A549 (cell line): ENCODE data around the gene SMG6. TPM values are rescaled to one million over a fixed set of nuclear protein-coding genes. Genes with fewer than 3 reads are reported as not detected.

Source experiments
- ATAC-seq, 2 experiments: fragments of 200-7000 bp in 1 of 2; fragments of >200 bp in 1 of 2; cut with Nextera tagmentation in 1 of 2; cut with Tn5 transposase in 1 of 2; 3 replicates each; pipeline versions ENCODE4 v1.8.0 to v1.9.1; 2018 to 2020; ENCODE audit warnings: mild to moderate bottlenecking in 1 of 2, moderate library complexity in 1 of 2
- CTCF ChIA-PET: fragments of 300-600 bp; sonication (Branson Sonifier 250); formaldehyde crosslinking; extraction: SDS; loops from one replicate; lab custom pipeline; 2021; ENCODE audit warnings: antibody characterized with exemption, inconsistent platforms; lab: Yijun Ruan, JAX
- POLR2A ChIA-PET: fragments of 350-600 bp; formaldehyde crosslinking; extraction: SDS; loops from one replicate; lab custom pipeline; 2021; ENCODE audit warnings: antibody characterized with exemption, inconsistent platforms; lab: Yijun Ruan, JAX
- DNase-seq, 2 experiments: peaks; one replicate each; pipeline versions ENCODE4 v3.0.0 to v3.0.0-alpha.2; 2011 to 2016; ENCODE audit warnings: low read depth in 1 of 2, low spot score in 1 of 2
- FAIRE-seq: peaks from 2 replicates; lab custom pipeline; 2011; peaks lifted over from hg19 to GRCh38; lab: Jason Lieb, UNC
- H3K27ac ChIP-seq, 2 experiments: fragments of >200 bp; sonication (Bioruptor Twin); formaldehyde crosslinking; 3 replicates each; pipeline ENCODE4 v1.5.1; 2016 to 2017
- H3K4me1 ChIP-seq: fragments of >200 bp; sonication (Bioruptor Twin); formaldehyde crosslinking; 3 replicates; pipeline ENCODE4 v1.6.1; 2016
- H3K4me2 ChIP-seq: fragments of >200 bp; sonication (Bioruptor Twin); formaldehyde crosslinking; 3 replicates; pipeline ENCODE4 v1.6.1; 2016
- H3K4me3 ChIP-seq: fragments of >200 bp; sonication (Bioruptor Twin); formaldehyde crosslinking; 3 replicates; pipeline ENCODE4 v1.5.1; 2016
- H3K9me3 ChIP-seq: fragments of >200 bp; sonication (Bioruptor Twin); formaldehyde crosslinking; 3 replicates; pipeline ENCODE4 v1.6.1; 2016
- CEBPB ChIP-seq, 2 experiments: fragments of >200 bp in 1 of 2; sonication (Bioruptor Twin) in 1 of 2; formaldehyde crosslinking in 1 of 2; IDR thresholded peaks; 2 replicates each; pipeline ENCODE4 v1.6.1; 2012 to 2016
- CHD2 ChIP-seq: fragments of 150-350 bp; IDR thresholded peaks from 2 replicates; pipeline ENCODE4 v1.6.1; 2014; ENCODE audit warnings: low read length; ENCODE audit not compliant: partially characterized antibody
- EP300 ChIP-seq, 2 experiments: fragments of >200 bp; sonication (Bioruptor Twin); formaldehyde crosslinking; IDR thresholded peaks; 2 replicates in 1 of 2; 3 replicates in 1 of 2; pipeline ENCODE4 v1.6.1; 2016 to 2017
- FOXS1 ChIP-seq: fragments of 250-450 bp; sonication (Bioruptor Pico); IDR thresholded peaks from 2 replicates; pipeline ENCODE4 v1.5.0; 2020; ENCODE audit warnings: mild to moderate bottlenecking, moderate library complexity
- HEYL ChIP-seq: fragments of 250-450 bp; sonication (Bioruptor Pico); IDR thresholded peaks from 2 replicates; pipeline ENCODE4 v1.8.0; 2021; ENCODE audit warnings: mild to moderate bottlenecking, moderate library complexity
- HOXA7 ChIP-seq: fragments of 250-450 bp; sonication (Bioruptor Pico); IDR thresholded peaks from 2 replicates; pipeline ENCODE4 v1.5.0; 2020; ENCODE audit warnings: mild to moderate bottlenecking, moderate library complexity
- HOXB13 ChIP-seq: fragments of 250-450 bp; sonication (Bioruptor Pico); IDR thresholded peaks from 2 replicates; pipeline ENCODE4 v1.5.0; 2020; ENCODE audit warnings: low read depth, mild to moderate bottlenecking, moderate library complexity
- HOXB5 ChIP-seq: fragments of 250-450 bp; sonication (Bioruptor Pico); IDR thresholded peaks from 2 replicates; pipeline ENCODE4 v1.5.0; 2020; ENCODE audit warnings: mild to moderate bottlenecking, moderate library complexity
- JUN ChIP-seq, 2 experiments: fragments of >200 bp; sonication (Bioruptor Twin); formaldehyde crosslinking; IDR thresholded peaks; 2 replicates in 1 of 2; 3 replicates in 1 of 2; pipeline ENCODE4 v1.6.1; 2016 to 2017
- KDM1A ChIP-seq: fragments of 200-600 bp; sonication (generic); IDR thresholded peaks from 2 replicates; pipeline ENCODE4 v1.6.1; 2016; ENCODE audit warnings: low read depth, mild to moderate bottlenecking
- MAFK ChIP-seq: fragments of 450-650 bp; IDR thresholded peaks from 2 replicates; pipeline ENCODE4 v1.6.1; 2014; ENCODE audit not compliant: partially characterized antibody
- MYC ChIP-seq: IDR thresholded peaks from 2 replicates; pipeline ENCODE4 v1.6.1; 2012; ENCODE audit warnings: mild to moderate bottlenecking, inconsistent platforms, low read length, improper control_type of control experiment, borderline replicate concordance
- NPAS2 ChIP-seq: fragments of 250-450 bp; sonication (Bioruptor Pico); IDR thresholded peaks from 2 replicates; pipeline ENCODE4 v1.8.0; 2022; ENCODE audit warnings: mild to moderate bottlenecking, moderate library complexity, borderline replicate concordance
- POLR2A ChIP-seq: IDR thresholded peaks from 2 replicates; pipeline ENCODE4 v1.6.1; 2012; ENCODE audit warnings: mild to moderate bottlenecking, low read length
- RARB ChIP-seq: fragments of 250-450 bp; sonication (Bioruptor Pico); IDR thresholded peaks from 2 replicates; pipeline ENCODE4 v1.8.0; 2021; ENCODE audit warnings: mild to moderate bottlenecking, moderate library complexity
- RFX5 ChIP-seq: fragments of 450-650 bp; IDR thresholded peaks from 2 replicates; pipeline ENCODE4 v1.7.1; 2014; ENCODE audit warnings: antibody characterized with exemption, mild to moderate bottlenecking, moderate library complexity
- TFCP2L1 ChIP-seq: fragments of 250-450 bp; sonication (Bioruptor Pico); IDR thresholded peaks from 2 replicates; pipeline ENCODE4 v1.5.0; 2021; ENCODE audit warnings: mild to moderate bottlenecking
- TP53 ChIP-seq: fragments of 250-450 bp; sonication (Bioruptor Pico); IDR thresholded peaks from 2 replicates; pipeline ENCODE4 v1.5.0; 2021; ENCODE audit warnings: mild to moderate bottlenecking, moderate library complexity
- ZC3H11A ChIP-seq: fragments of 450-650 bp; IDR thresholded peaks from 2 replicates; pipeline ENCODE4 v1.6.1; 2014; ENCODE audit warnings: antibody characterized with exemption, mild to moderate bottlenecking
- WGBS: methylation state at CpG from one replicate; pipeline ENCODE4 v1.1.6; 2017; ENCODE audit errors: missing lambda C conversion rate; 5-methylcytosine and 5-hydroxymethylcytosine counted together
- polyA plus RNA-seq, 4 experiments: library from polyadenylated mRNA; depleted of rRNA in 3 of 4; stranded (reverse); fragments of >200 nt; fragmentation: RNase III in 1 of 4; extraction: RNeasy Plus Mini Kit Qiagen cat#74134 plus additional on column Dnase treatment in 1 of 4; gene quantifications; 2 replicates in 3 of 4; 3 replicates in 1 of 4; pipeline ENCODE4 v1.2.3, GENCODE V29; 2011 to 2017
- TF ChIP-seq, protein P1 (sequence below): fragments of 250-450 bp; sonication (Bioruptor Pico); IDR thresholded peaks from 2 replicates; pipeline ENCODE4 v1.5.0; 2020; ENCODE audit warnings: low read depth, mild to moderate bottlenecking, moderate library complexity
- TF ChIP-seq, protein P2 (sequence below): IDR thresholded peaks from 2 replicates; pipeline ENCODE4 v1.6.1; 2012; ENCODE audit warnings: low read depth, borderline replicate concordance
- TF ChIP-seq, protein P3 (sequence below): fragments of 450-650 bp; IDR thresholded peaks from 2 replicates; pipeline ENCODE4 v1.6.1; 2014; ENCODE audit warnings: antibody characterized with exemption
- TF ChIP-seq, protein P4 (sequence below): fragments of >200 bp; sonication (Bioruptor Twin); formaldehyde crosslinking; IDR thresholded peaks from 3 replicates; pipeline ENCODE4 v1.6.1; 2016

The SMG6 gene
- polyA plus RNA-seq, 2 of the 4 experiments (the other 2 are of a cell fraction), result 4.7 to 17.0 TPM

DNA sequence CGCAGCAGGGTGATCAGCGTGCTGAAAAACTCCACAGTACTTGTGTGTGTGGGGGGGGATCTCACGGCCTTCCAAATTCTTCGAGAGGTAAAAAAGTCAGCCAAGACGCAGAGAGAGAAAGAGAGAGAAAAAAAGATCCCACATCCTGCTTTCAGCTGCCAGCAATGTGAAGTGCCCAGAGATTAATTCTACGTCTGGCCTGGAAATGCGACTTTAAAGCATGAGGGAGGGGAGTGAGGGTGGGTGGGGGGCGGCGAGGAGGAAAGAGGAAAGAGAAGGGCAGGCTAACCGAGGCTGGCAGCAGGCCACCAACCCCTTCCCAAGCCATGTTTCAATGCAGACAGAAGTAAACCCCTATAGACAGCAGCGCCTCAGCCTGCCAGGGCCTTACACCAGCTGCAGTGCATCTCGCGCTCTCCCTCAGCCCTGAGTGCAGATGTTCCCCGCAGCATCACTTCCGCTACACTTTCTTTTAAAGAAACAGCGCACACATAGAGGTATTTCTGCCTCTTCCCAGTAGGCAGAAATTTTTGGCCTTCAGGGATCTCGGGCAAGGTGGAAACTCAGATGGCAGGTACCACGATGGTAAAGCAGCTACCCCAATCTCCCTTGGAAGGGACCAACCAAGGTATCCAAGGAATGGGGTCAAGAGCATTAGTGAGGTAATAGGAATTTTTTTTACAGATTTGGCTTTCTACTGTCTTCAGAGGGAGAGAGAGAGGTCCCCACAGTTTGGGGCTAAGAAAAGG lies 87.8 kb downstream of the SMG6 start:
- ATAC-seq (peak; percentile 20 to 48; a peak in 2 of 6 replicates), FAIRE-seq (no peak), DNase-seq (no peak)
- Histone ChIP-seq H3K4me3 (no peak overlapping the region), H3K4me1 (no peaks in the 10 kb centered on the region), H3K4me2 (no peak overlapping the region), H3K27ac (no peak overlapping the region), H3K9me3 (no peaks in the 10 kb centered on the region)
- TF ChIP-seq CEBPB (IDR thresholded peaks at IDR 0.05) (no peak), CHD2 (no peak), TP53 (CRISPR knock-in tag) (no peak), POLR2A (no peak), HOXB13 (CRISPR knock-in tag) (no peak), HOXA7 (CRISPR knock-in tag) (no peak), EP300 (IDR thresholded peaks at IDR 0.05) (no peak), MAFK (no peak), HOXB5 (no peak), JUN (IDR thresholded peaks at IDR 0.05) (no peak), FOXS1 (CRISPR knock-in tag) (no peak)
- TF ChIP-seq, protein P1, sequence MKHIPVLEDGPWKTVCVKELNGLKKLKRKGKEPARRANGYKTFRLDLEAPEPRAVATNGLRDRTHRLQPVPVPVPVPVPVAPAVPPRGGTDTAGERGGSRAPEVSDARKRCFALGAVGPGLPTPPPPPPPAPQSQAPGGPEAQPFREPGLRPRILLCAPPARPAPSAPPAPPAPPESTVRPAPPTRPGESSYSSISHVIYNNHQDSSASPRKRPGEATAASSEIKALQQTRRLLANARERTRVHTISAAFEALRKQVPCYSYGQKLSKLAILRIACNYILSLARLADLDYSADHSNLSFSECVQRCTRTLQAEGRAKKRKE, result no peak
- POLR2A ChIA-PET, result no interaction called here
- CTCF ChIA-PET, result interaction anchor here (2.9 kb wide), 1 partner anchor 158 kb away, joined by 10 read pairs; no protein-coding TSS in a partner anchor
- WGBS, result 88% methylated on average over 18 of the region's 18 CpGs

DNA sequence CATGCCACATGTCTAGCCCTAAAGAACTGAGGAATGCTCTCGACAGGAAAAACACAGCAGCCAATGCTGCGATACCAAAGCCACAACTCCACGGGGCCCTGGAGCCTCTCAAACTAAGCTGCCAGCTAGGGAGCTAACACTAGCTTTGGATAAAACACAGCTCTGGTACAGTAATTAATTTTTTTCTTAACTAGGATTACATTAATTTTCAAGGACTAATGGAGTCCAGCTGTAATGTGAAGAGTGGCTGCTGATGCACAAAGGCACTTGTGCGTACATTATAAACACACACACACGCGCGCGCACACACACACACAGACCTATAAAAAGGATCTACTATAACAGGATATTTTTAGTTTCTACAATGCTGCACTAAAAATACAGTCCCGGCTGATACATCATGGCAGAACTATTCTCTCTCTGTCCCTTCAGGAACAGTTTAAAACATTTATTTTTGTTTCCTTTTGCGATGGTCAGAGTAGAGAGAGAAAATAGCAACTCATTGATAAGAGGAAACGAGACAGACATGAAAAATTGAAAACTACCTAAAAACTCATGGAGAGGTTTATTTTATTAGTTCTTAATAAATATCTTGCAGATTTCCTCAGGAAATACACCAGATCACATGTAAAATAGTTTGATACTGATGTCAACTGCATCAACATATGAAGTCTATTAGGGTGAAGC lies 88.5 kb downstream of the SMG6 start:
- FAIRE-seq, result no peak
- no peaks in the 10 kb centered on the region for H3K9me3 ChIP-seq
- POLR2A ChIA-PET, result no interaction called here

More for the DNA sequence above, 88.5 kb downstream of the SMG6 start:
- no peak for TF ChIP-seq ZC3H11A
- no peak for TF ChIP-seq MAFK
- TF ChIP-seq HEYL (CRISPR knock-in tag), result no peak
- TF ChIP-seq, protein P1, result no peak
- TF ChIP-seq KDM1A, result no peak
- TF ChIP-seq, protein P2, sequence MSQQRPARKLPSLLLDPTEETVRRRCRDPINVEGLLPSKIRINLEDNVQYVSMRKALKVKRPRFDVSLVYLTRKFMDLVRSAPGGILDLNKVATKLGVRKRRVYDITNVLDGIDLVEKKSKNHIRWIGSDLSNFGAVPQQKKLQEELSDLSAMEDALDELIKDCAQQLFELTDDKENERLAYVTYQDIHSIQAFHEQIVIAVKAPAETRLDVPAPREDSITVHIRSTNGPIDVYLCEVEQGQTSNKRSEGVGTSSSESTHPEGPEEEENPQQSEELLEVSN, result no peak
- no peak for TF ChIP-seq RFX5
- TF ChIP-seq HOXA7 (CRISPR knock-in tag), result no peak
- no peak for TF ChIP-seq NPAS2
- TF ChIP-seq TFCP2L1 (CRISPR knock-in tag), result no peak
- TF ChIP-seq HOXB13 (CRISPR knock-in tag), result no peak
- TF ChIP-seq, protein P3, sequence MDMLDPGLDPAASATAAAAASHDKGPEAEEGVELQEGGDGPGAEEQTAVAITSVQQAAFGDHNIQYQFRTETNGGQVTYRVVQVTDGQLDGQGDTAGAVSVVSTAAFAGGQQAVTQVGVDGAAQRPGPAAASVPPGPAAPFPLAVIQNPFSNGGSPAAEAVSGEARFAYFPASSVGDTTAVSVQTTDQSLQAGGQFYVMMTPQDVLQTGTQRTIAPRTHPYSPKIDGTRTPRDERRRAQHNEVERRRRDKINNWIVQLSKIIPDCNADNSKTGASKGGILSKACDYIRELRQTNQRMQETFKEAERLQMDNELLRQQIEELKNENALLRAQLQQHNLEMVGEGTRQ, result no peak
- TF ChIP-seq RARB (CRISPR knock-in tag), result no peak
- TF ChIP-seq MYC, result no peak
- TF ChIP-seq, protein P4, sequence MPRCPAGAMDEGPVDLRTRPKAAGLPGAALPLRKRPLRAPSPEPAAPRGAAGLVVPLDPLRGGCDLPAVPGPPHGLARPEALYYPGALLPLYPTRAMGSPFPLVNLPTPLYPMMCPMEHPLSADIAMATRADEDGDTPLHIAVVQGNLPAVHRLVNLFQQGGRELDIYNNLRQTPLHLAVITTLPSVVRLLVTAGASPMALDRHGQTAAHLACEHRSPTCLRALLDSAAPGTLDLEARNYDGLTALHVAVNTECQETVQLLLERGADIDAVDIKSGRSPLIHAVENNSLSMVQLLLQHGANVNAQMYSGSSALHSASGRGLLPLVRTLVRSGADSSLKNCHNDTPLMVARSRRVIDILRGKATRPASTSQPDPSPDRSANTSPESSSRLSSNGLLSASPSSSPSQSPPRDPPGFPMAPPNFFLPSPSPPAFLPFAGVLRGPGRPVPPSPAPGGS, result no peak
- Histone ChIP-seq H3K4me2 (no peak overlapping the region), H3K27ac (no peak overlapping the region), H3K4me3 (no peak overlapping the region), H3K4me1 (no peaks in the 10 kb centered on the region)
- WGBS, result 91% methylated on average over 11 of the region's 11 CpGs
- DNase-seq (no peak), ATAC-seq (no peak; a peak in 1 of 6 replicates)
- CTCF ChIA-PET, result interaction anchor here (1.0 to 2.9 kb wide), 4 partner anchors 11 to 160 kb away, joined by 3 to 17 read pairs (median 10); partner anchors contain the start of gene HIC1
